ENCODE data around the gene TYRP1.

- TF ChIP-seq, protein P1, sequence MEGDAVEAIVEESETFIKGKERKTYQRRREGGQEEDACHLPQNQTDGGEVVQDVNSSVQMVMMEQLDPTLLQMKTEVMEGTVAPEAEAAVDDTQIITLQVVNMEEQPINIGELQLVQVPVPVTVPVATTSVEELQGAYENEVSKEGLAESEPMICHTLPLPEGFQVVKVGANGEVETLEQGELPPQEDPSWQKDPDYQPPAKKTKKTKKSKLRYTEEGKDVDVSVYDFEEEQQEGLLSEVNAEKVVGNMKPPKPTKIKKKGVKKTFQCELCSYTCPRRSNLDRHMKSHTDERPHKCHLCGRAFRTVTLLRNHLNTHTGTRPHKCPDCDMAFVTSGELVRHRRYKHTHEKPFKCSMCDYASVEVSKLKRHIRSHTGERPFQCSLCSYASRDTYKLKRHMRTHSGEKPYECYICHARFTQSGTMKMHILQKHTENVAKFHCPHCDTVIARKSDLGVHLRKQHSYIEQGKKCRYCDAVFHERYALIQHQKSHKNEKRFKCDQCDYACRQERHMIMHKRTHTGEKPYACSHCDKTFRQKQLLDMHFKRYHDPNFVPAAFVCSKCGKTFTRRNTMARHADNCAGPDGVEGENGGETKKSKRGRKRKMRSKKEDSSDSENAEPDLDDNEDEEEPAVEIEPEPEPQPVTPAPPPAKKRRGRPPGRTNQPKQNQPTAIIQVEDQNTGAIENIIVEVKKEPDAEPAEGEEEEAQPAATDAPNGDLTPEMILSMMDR (IDR thresholded peaks at IDR 0.05): no peak
- no peak for TF ChIP-seq POLR2A (IDR thresholded peaks at IDR 0.05)
Measured at GRCh38 chr9:12670006-12670405, 23.2 kb upstream of the TYRP1 start.
